Gastrocnemius medialis (tissue), 4 donors: ENCODE data around the gene KRT15. TPM values are rescaled to one million over a fixed set of nuclear protein-coding genes. Genes with fewer than 3 reads are reported as not detected.

Source experiments
- ATAC-seq, 2 donors: fragments of 150-250 bp; one replicate each; pipeline ENCODE4 v1.9.1; 2016
- DNase-seq, 2 donors: peaks; one replicate each; pipeline ENCODE4 v3.0.0-alpha.2; 2019
- H3K27ac ChIP-seq, 4 donors: fragments of 200-600 bp; sonication (generic); 1 replicate in 1 of 4; 2 replicates in 3 of 4; pipeline ENCODE4 v1.5.1; 2016 to 2018; ENCODE audit warnings: mild to moderate bottlenecking in 2 of 4, moderate library complexity in 1 of 4
- H3K27me3 ChIP-seq, 3 donors: fragments of 200-600 bp; sonication (generic) in 2 of 3; 1 replicate in 1 of 3; 2 replicates in 2 of 3; pipeline versions ENCODE4 v1.5.1 to v1.6.0; 2016 to 2019; ENCODE audit warnings: mild to moderate bottlenecking in 1 of 3, moderate library complexity in 1 of 3
- H3K36me3 ChIP-seq, 2 donors: fragments of 200-600 bp; sonication (generic) in 1 of 2; one replicate each; pipeline ENCODE4 v1.5.1; 2017 to 2018
- H3K4me1 ChIP-seq, 2 donors: fragments of 200-600 bp; sonication (generic) in 1 of 2; one replicate each; pipeline ENCODE4 v1.5.1; 2016 to 2017; ENCODE audit warnings: mild to moderate bottlenecking in 2 of 2
- H3K4me3 ChIP-seq, 4 donors: fragments of 200-600 bp; sonication (generic) in 3 of 4; 1 replicate in 1 of 4; 2 replicates in 3 of 4; pipeline ENCODE4 v1.5.1; 2016 to 2019; ENCODE audit warnings: mild to moderate bottlenecking in 2 of 4
- H3K9me3 ChIP-seq, 3 donors: fragments of 200-600 bp; sonication (generic) in 2 of 3; 1 replicate in 1 of 3; 2 replicates in 2 of 3; pipeline ENCODE4 v1.5.1; 2016 to 2019
- POLR2A ChIP-seq, 2 donors: fragments of 450-650 bp; IDR thresholded peaks; one replicate each; pipeline ENCODE4 v1.6.1; 2017; ENCODE audit warnings: antibody characterized with exemption in 2 of 2, mild to moderate bottlenecking in 2 of 2, moderate library complexity in 2 of 2
- in situ Hi-C, 4 donors: fragments of 200-750 bp; cut with MboI; loops; one replicate each; pipeline versions ENCODE4 v1.15.0 to v1.8.0; 2017; ENCODE audit warnings: low sequenced_read_pairs in 4 of 4
- intact Hi-C: fragments of 100-400 bp; cut with DNase I; formaldehyde crosslinking; loops from one replicate; pipeline ENCODE4 v1.15.1; 2023; ENCODE audit warnings: low total_unique reads
- total RNA-seq, 4 donors: library from RNA; depleted of rRNA; stranded (reverse); fragments of >200 nt; gene quantifications; one replicate each; pipeline versions ENCODE4 v1.1.0 to v1.2.3, GENCODE V29; 2016
- TF ChIP-seq, protein P1 (sequence below), 5 experiments: fragments of 450-650 bp in 3 of 5; fragments of 200-600 bp in 2 of 5; sonication (generic) in 2 of 5; IDR thresholded peaks in 4 of 5; conservative IDR thresholded peaks in 1 of 5; 1 replicate in 4 of 5; 2 replicates in 1 of 5; pipeline ENCODE4 v1.5.1; 2016 to 2019; ENCODE audit warnings: antibody characterized with exemption in 5 of 5, mild to moderate bottlenecking in 3 of 5, moderate library complexity in 3 of 5

KRT15 gene
- total RNA-seq, 4 donors from 2014 or later = not detected

GRCh38 chr17:41536741-41537613, 18.3 kb upstream of the KRT15 start:
- DNase-seq = no peak
- in situ Hi-C loops = no loop called here

GRCh38 chr17:41535764-41536481, 17.2 kb upstream of the KRT15 start:
- H3K4me3 ChIP-seq = no peak overlapping the region
- H3K36me3 ChIP-seq = no peaks in the 10 kb centered on the region
- in situ Hi-C loops = no loop called here
- no peak for ATAC-seq
- intact Hi-C loops = no loop called here
- H3K4me1 ChIP-seq = no peaks in the 10 kb centered on the region
- TF ChIP-seq, protein P1, sequence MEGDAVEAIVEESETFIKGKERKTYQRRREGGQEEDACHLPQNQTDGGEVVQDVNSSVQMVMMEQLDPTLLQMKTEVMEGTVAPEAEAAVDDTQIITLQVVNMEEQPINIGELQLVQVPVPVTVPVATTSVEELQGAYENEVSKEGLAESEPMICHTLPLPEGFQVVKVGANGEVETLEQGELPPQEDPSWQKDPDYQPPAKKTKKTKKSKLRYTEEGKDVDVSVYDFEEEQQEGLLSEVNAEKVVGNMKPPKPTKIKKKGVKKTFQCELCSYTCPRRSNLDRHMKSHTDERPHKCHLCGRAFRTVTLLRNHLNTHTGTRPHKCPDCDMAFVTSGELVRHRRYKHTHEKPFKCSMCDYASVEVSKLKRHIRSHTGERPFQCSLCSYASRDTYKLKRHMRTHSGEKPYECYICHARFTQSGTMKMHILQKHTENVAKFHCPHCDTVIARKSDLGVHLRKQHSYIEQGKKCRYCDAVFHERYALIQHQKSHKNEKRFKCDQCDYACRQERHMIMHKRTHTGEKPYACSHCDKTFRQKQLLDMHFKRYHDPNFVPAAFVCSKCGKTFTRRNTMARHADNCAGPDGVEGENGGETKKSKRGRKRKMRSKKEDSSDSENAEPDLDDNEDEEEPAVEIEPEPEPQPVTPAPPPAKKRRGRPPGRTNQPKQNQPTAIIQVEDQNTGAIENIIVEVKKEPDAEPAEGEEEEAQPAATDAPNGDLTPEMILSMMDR (IDR thresholded peaks at IDR 0.05 in 4 of 5, conservative IDR thresholded peaks at IDR 0.05 in 1 of 5) = no peak
- TF ChIP-seq POLR2A (IDR thresholded peaks at IDR 0.05) = no peak
- no peak for DNase-seq
- H3K9me3 ChIP-seq = no peaks in the 10 kb centered on the region
- no peak overlapping the region for H3K27ac ChIP-seq
- H3K27me3 ChIP-seq = peaks cover 0 to 10% (median under 1%) of the 10 kb centered on the region in 3 donors

More at GRCh38 chr17:41536741-41537613, 18.3 kb upstream of the KRT15 start:
- TF ChIP-seq, protein P1 (IDR thresholded peaks at IDR 0.05 in 4 of 5, conservative IDR thresholded peaks at IDR 0.05 in 1 of 5) = no peak
- TF ChIP-seq POLR2A (IDR thresholded peaks at IDR 0.05) = no peak
- H3K4me1 ChIP-seq = no peaks in the 10 kb centered on the region
- H3K4me3 ChIP-seq = no peak overlapping the region
- H3K27ac ChIP-seq = no peak overlapping the region
- no peak for ATAC-seq
- intact Hi-C loops = no loop called here
- peaks cover 0 to 4% (median 0%) of the 10 kb centered on the region in 3 donors for H3K27me3 ChIP-seq
- no peaks in the 10 kb centered on the region for H3K36me3 ChIP-seq
- H3K9me3 ChIP-seq = no peaks in the 10 kb centered on the region

- no peaks in the 10 kb centered on the region for H3K4me1 ChIP-seq
- no peak for DNase-seq
- in situ Hi-C loops = no loop called here
- H3K4me3 ChIP-seq = no peak overlapping the region
- no peak overlapping the region for H3K27ac ChIP-seq
- TF ChIP-seq POLR2A (IDR thresholded peaks at IDR 0.05) = no peak
- TF ChIP-seq, protein P1 (IDR thresholded peaks at IDR 0.05 in 4 of 5, conservative IDR thresholded peaks at IDR 0.05 in 1 of 5) = no peak
- H3K36me3 ChIP-seq = no peaks in the 10 kb centered on the region
- H3K9me3 ChIP-seq = no peaks in the 10 kb centered on the region
- ATAC-seq = no peak
- peaks cover 2 to 15% (median 10%) of the 10 kb centered on the region in 3 donors for H3K27me3 ChIP-seq
- intact Hi-C loops = no loop called here
Measured at GRCh38 chr17:41534899-41535546, 16.3 kb upstream of the KRT15 start.

- Histone ChIP-seq H3K36me3 (no peaks in the 10 kb centered on the region), H3K27ac (no peak overlapping the region), H3K4me3 (no peak overlapping the region), H3K9me3 (no peaks in the 10 kb centered on the region), H3K4me1 (no peaks in the 10 kb centered on the region), H3K27me3 (peaks cover 16 to 30% (median 23%) of the 10 kb centered on the region in 3 donors)
- intact Hi-C loops (no loop called here), in situ Hi-C loops (no loop called here)
- TF ChIP-seq, protein P1 (IDR thresholded peaks at IDR 0.05 in 4 of 5, conservative IDR thresholded peaks at IDR 0.05 in 1 of 5) = no peak
- TF ChIP-seq POLR2A (IDR thresholded peaks at IDR 0.05) = no peak
- DNase-seq (no peak), ATAC-seq (no peak)
Measured at GRCh38 chr17:41533613-41534012, 14.9 kb upstream of the KRT15 start.
